ENCODE results near the gene TPSB2.
"Not testable (repeated sequence)": the region's sequence is repeated elsewhere in the genome, so short reads cannot be mapped to it uniquely, and the experiment has no call there.

The TPSB2 gene

GRCh38 chr16:1240436-1240835, 10.5 kb upstream of the TPSB2 start, which contains the start of gene TPSAB1:
TPSAB1 (plus strand) TSS chr16:1240705; CDS start chr16:1240939, 234 bp downstream.
- DNase-seq (ENCODE audit: low read depth in 3 of 3) = not testable (repeated sequence)

GRCh38 chr16:1239575-1239974, 9.6 kb upstream of the TPSB2 start:
- DNase-seq (ENCODE audit: low read depth in 3 of 3) = not testable (repeated sequence)

- not testable (repeated sequence) for DNase-seq (ENCODE audit: low read depth in 3 of 3)
These were observed 8.9 kb upstream of the TPSB2 start for GRCh38 chr16:1238909-1239308.

- no peak for DNase-seq (ENCODE audit: low read depth in 3 of 3)
These were observed 8.0 kb upstream of the TPSB2 start for GRCh38 chr16:1237990-1238389.

- DNase-seq (ENCODE audit: low read depth in 3 of 3) = not testable (repeated sequence)
These were observed 6.7 kb upstream of the TPSB2 start for GRCh38 chr16:1236659-1237058.

- DNase-seq (ENCODE audit: low read depth in 3 of 3) = not testable (repeated sequence)
These were observed 2.2 kb upstream of the TPSB2 start for GRCh38 chr16:1232049-1232748.

- not testable (repeated sequence) for DNase-seq (ENCODE audit: low read depth in 3 of 3)
These were observed 1.3 kb upstream of the TPSB2 start for GRCh38 chr16:1231301-1231700.

GRCh38 chr16:1230471-1231212, 658 bp upstream of the TPSB2 start:
- DNase-seq (ENCODE audit: low read depth in 3 of 3) = not testable (repeated sequence)

GRCh38 chr16:1229476-1229875, 508 bp downstream of the TPSB2 start:
- DNase-seq (ENCODE audit: low read depth in 3 of 3) = not testable (repeated sequence)

GRCh38 chr16:1228227-1228626, 1.8 kb downstream of the TPSB2 start:
- not testable (repeated sequence) for DNase-seq (ENCODE audit: low read depth in 3 of 3)

- not testable (repeated sequence) for DNase-seq (ENCODE audit: low read depth in 3 of 3)
These were observed 3.3 kb downstream of the TPSB2 start for GRCh38 chr16:1226692-1227091.

- DNase-seq (ENCODE audit: low read depth in 3 of 3) = not testable (repeated sequence)
These were observed 4.2 kb downstream of the TPSB2 start for GRCh38 chr16:1225728-1226311.

- no peak for DNase-seq (ENCODE audit: low read depth in 3 of 3)
These were observed 4.9 kb downstream of the TPSB2 start, which contains the start of gene TPSG1 for GRCh38 chr16:1225051-1225451. TPSG1 (minus strand) TSS chr16:1225268; CDS start chr16:1225252, 16 bp downstream.

- DNase-seq (ENCODE audit: low read depth in 3 of 3) = no peak
These were observed 5.4 kb downstream of the TPSB2 start for GRCh38 chr16:1224558-1224957.

GRCh38 chr16:1223355-1224214, 6.4 kb downstream of the TPSB2 start:
- DNase-seq (ENCODE audit: low read depth in 3 of 3) = no peak

- no peak for DNase-seq (ENCODE audit: low read depth in 3 of 3)
These were observed 7.2 kb downstream of the TPSB2 start for GRCh38 chr16:1222553-1223354.

GRCh38 chr16:1221628-1222552, 8.1 kb downstream of the TPSB2 start:
- no peak for DNase-seq (ENCODE audit: low read depth in 3 of 3)

- no peak for DNase-seq (ENCODE audit: low read depth in 3 of 3)
These were observed 8.9 kb downstream of the TPSB2 start for GRCh38 chr16:1220841-1221627.
